Uterus (tissue), 2 donors: ENCODE results near the gene CDH10.

Experiments
- POLR2A ChIP-seq, 2 donors: fragments of 450-650 bp; IDR thresholded peaks; one replicate each; pipeline ENCODE4 v1.6.1; 2016; ENCODE audit warnings: antibody characterized with exemption in 2 of 2, mild to moderate bottlenecking in 1 of 2, moderate library complexity in 1 of 2
- TF ChIP-seq, protein P1 (sequence below), 4 experiments: fragments of 200-600 bp in 2 of 4; fragments of 450-650 bp in 2 of 4; sonication (generic) in 2 of 4; IDR thresholded peaks; one replicate each; pipeline ENCODE4 v1.5.1; 2016 to 2019; ENCODE audit warnings: antibody characterized with exemption in 4 of 4, mild to moderate bottlenecking in 2 of 4, moderate library complexity in 1 of 4

DNA sequence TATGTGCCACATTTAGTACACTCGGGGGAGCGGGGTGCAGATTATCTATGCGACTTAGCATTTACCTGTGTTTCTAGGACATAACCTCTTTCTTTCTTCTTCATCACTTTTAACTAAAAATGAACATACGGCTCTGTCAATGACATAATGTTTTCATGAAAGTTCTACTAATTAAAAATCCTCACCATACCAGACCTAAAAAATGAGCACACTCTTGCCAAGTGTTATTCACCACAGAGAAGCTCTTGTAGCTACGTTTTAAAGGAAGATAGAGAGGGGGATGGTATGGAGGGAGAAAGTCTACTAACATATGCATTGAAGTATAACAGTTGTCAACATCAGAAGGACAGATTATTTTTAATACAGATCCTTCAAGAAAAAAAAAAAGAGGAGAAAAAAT is 1.6 kb downstream of the CDH10 start:
- TF ChIP-seq, protein P1, sequence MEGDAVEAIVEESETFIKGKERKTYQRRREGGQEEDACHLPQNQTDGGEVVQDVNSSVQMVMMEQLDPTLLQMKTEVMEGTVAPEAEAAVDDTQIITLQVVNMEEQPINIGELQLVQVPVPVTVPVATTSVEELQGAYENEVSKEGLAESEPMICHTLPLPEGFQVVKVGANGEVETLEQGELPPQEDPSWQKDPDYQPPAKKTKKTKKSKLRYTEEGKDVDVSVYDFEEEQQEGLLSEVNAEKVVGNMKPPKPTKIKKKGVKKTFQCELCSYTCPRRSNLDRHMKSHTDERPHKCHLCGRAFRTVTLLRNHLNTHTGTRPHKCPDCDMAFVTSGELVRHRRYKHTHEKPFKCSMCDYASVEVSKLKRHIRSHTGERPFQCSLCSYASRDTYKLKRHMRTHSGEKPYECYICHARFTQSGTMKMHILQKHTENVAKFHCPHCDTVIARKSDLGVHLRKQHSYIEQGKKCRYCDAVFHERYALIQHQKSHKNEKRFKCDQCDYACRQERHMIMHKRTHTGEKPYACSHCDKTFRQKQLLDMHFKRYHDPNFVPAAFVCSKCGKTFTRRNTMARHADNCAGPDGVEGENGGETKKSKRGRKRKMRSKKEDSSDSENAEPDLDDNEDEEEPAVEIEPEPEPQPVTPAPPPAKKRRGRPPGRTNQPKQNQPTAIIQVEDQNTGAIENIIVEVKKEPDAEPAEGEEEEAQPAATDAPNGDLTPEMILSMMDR (IDR thresholded peaks at IDR 0.05) = no peak
- no peak for TF ChIP-seq POLR2A (IDR thresholded peaks at IDR 0.05)
